WTC11 (cell line): ENCODE measurements around the gene CELSR3. TPM values are rescaled to one million over a fixed set of nuclear protein-coding genes. Genes with fewer than 3 reads are reported as not detected.
A peak's percentile ranks its signal among the peaks of the same experiment; 100 is the strongest.

ENCODE experiments used
- AR ChIP-seq: fragments of 250-450 bp; sonication (Bioruptor Pico); IDR thresholded peaks from 2 replicates; pipeline ENCODE4 v1.9.0; 2021; ENCODE audit warnings: mild to moderate bottlenecking
- CBFB ChIP-seq: sonication (generic); formaldehyde crosslinking; IDR thresholded peaks from 2 replicates; pipeline ENCODE4 v1.8.1; 2022; ENCODE audit warnings: mild to moderate bottlenecking, low read depth, missing genetic modification reagents
- CREM ChIP-seq: sonication (generic); formaldehyde crosslinking; IDR thresholded peaks from 2 replicates; pipeline ENCODE4 v1.8.1; 2022; ENCODE audit warnings: mild to moderate bottlenecking, missing genetic modification reagents, moderate library complexity
- ELF4 ChIP-seq: sonication (generic); formaldehyde crosslinking; IDR thresholded peaks from 2 replicates; pipeline ENCODE4 v1.8.1; 2022; ENCODE audit warnings: low read depth, mild to moderate bottlenecking, moderate library complexity, missing genetic modification reagents
- ETV6 ChIP-seq: sonication (generic); formaldehyde crosslinking; IDR thresholded peaks from 2 replicates; pipeline ENCODE4 v1.8.1; 2022; ENCODE audit warnings: mild to moderate bottlenecking, missing genetic modification reagents
- GABPB1 ChIP-seq: sonication (generic); formaldehyde crosslinking; IDR thresholded peaks from 2 replicates; pipeline ENCODE4 v1.8.1; 2023; ENCODE audit warnings: mild to moderate bottlenecking, missing genetic modification reagents
- JUN ChIP-seq: sonication (generic); formaldehyde crosslinking; IDR thresholded peaks from 2 replicates; pipeline ENCODE4 v1.8.0; 2023; ENCODE audit warnings: mild to moderate bottlenecking, missing genetic modification reagents
- MXD4 ChIP-seq: fragments of 250-450 bp; sonication (Bioruptor Pico); IDR thresholded peaks from 2 replicates; pipeline ENCODE4 v1.8.0; 2021; ENCODE audit warnings: mild to moderate bottlenecking, moderate library complexity, borderline replicate concordance
- NFE2L1 ChIP-seq: sonication (generic); formaldehyde crosslinking; IDR thresholded peaks from 2 replicates; pipeline ENCODE4 v1.8.1; 2023; ENCODE audit warnings: missing genetic modification reagents
- NFYB ChIP-seq: sonication (generic); formaldehyde crosslinking; conservative IDR thresholded peaks from 2 replicates; pipeline ENCODE4 v1.8.0; 2022; ENCODE audit warnings: low read depth, missing genetic modification reagents
- NR1H2 ChIP-seq: sonication (generic); formaldehyde crosslinking; IDR thresholded peaks from 2 replicates; pipeline ENCODE4 v1.9.0; 2021; ENCODE audit warnings: mild to moderate bottlenecking, moderate library complexity, missing genetic modification reagents
- NR3C1 ChIP-seq: sonication (generic); formaldehyde crosslinking; conservative IDR thresholded peaks from 2 replicates; pipeline ENCODE4 v1.8.1; 2023; ENCODE audit warnings: low read depth, mild to moderate bottlenecking, missing genetic modification reagents
- PREB ChIP-seq: sonication (generic); formaldehyde crosslinking; IDR thresholded peaks from 2 replicates; pipeline ENCODE4 v1.8.1; 2022; ENCODE audit warnings: mild to moderate bottlenecking, missing genetic modification reagents, moderate library complexity, borderline replicate concordance
- SMAD3 ChIP-seq: sonication (generic); formaldehyde crosslinking; IDR thresholded peaks from 2 replicates; pipeline ENCODE4 v1.8.0; 2022; ENCODE audit warnings: missing genetic modification reagents, mild to moderate bottlenecking, borderline replicate concordance
- SP1 ChIP-seq: sonication (generic); formaldehyde crosslinking; conservative IDR thresholded peaks from 2 replicates; pipeline ENCODE4 v1.8.1; 2022; ENCODE audit warnings: missing genetic modification reagents
- STAT6 ChIP-seq: sonication (generic); formaldehyde crosslinking; conservative IDR thresholded peaks from 2 replicates; pipeline ENCODE4 v1.8.1; 2023; ENCODE audit warnings: mild to moderate bottlenecking, low read depth, missing genetic modification reagents, moderate library complexity
- TEAD1 ChIP-seq: sonication (generic); formaldehyde crosslinking; IDR thresholded peaks from 2 replicates; pipeline ENCODE4 v1.8.0; 2022; ENCODE audit warnings: mild to moderate bottlenecking, missing genetic modification reagents
- TP53 ChIP-seq: sonication (generic); formaldehyde crosslinking; IDR thresholded peaks from 2 replicates; pipeline ENCODE4 v1.8.1; 2023; ENCODE audit warnings: mild to moderate bottlenecking, missing genetic modification reagents
- ZNF121 ChIP-seq: sonication (generic); formaldehyde crosslinking; IDR thresholded peaks from 2 replicates; pipeline ENCODE4 v1.8.0; 2023; ENCODE audit warnings: missing genetic modification reagents
- ZNF317 ChIP-seq: sonication (generic); formaldehyde crosslinking; IDR thresholded peaks from 2 replicates; pipeline ENCODE4 v1.8.1; 2023; ENCODE audit warnings: low read depth, mild to moderate bottlenecking, moderate library complexity, missing genetic modification reagents, borderline replicate concordance
- ZNF416 ChIP-seq: fragments of 250-450 bp; sonication (Bioruptor Pico); IDR thresholded peaks from 2 replicates; pipeline ENCODE4 v1.9.0; 2021; ENCODE audit warnings: mild to moderate bottlenecking, inconsistent platforms
- ZSCAN18 ChIP-seq: fragments of 250-450 bp; sonication (Bioruptor Pico); IDR thresholded peaks from 2 replicates; pipeline ENCODE4 v2.1.2; 2022; ENCODE audit warnings: mild to moderate bottlenecking, moderate library complexity
- total RNA-seq: library from RNA; stranded (reverse); gene quantifications from 3 replicates; pipeline ENCODE4 v1.2.3, GENCODE V29; 2021
- TF ChIP-seq, protein P1 (sequence below): sonication (generic); formaldehyde crosslinking; IDR thresholded peaks from 2 replicates; pipeline ENCODE4 v1.8.1; 2023; ENCODE audit warnings: mild to moderate bottlenecking, missing genetic modification reagents, moderate library complexity
- TF ChIP-seq, protein P2 (sequence below): sonication (generic); formaldehyde crosslinking; IDR thresholded peaks from 2 replicates; pipeline ENCODE4 v1.8.1; 2023; ENCODE audit warnings: mild to moderate bottlenecking, missing genetic modification reagents
- TF ChIP-seq, protein P3 (sequence below): sonication (generic); formaldehyde crosslinking; IDR thresholded peaks from 2 replicates; pipeline ENCODE4 v1.8.0; 2022; ENCODE audit warnings: mild to moderate bottlenecking, missing genetic modification reagents

The CELSR3 gene
- total RNA-seq, 1 experiment from 2014 or later = 27.9 TPM

DNA sequence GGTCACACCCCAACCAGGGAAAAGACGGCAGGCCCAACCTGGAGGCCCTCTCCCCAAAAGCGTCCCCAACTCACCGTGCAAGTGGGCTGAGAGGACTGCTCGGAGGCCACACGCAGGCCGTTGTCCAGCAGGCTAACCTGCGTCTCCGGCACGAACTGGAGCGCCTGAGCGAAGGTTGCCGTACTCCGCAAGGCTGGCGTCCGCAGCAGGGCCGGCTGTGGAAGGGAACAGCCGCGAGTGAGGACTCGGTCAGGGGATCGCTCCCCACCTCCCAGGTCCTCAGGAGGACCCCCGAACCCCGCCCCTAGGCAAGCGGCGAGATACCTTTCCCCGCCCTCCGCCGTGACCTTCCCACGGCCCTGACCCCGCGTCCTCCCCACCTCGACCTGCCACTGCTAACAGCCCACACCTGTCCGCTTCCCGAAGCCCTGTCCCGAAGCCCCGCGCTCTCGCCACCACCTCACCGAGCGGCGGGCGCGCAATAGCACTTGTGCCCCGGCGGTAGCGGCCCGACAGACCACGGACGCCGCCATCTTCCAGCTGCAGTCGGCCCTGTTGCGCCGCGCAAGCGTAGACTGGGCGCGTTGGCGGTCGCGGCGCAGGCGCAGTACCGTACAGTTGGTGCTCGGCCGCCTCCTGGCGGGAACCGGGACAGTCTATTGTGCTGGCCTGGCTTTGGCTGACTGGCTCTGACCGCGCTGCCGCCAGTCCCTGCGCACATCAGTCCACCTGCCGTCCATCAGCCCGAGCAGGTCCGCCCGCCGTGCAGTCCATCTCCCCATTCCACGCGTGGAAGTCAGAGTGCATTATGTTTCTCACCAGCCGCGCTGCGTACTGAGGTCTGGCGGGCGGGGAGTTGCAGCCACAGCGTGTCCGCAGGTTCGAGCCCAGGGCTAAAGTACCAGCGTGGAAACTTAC is 53.3 kb downstream of the CELSR3 start, which contains the start of gene UQCRC1 (continued):
- TF ChIP-seq, protein P1, sequence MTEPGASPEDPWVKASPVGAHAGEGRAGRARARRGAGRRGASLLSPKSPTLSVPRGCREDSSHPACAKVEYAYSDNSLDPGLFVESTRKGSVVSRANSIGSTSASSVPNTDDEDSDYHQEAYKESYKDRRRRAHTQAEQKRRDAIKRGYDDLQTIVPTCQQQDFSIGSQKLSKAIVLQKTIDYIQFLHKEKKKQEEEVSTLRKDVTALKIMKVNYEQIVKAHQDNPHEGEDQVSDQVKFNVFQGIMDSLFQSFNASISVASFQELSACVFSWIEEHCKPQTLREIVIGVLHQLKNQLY (CRISPR knock-in tag) = peak; percentile 27; the same call in 1 of the 2 replicates
- TF ChIP-seq ZNF121 (CRISPR knock-in tag) = peak; percentile 63
- no peak for TF ChIP-seq MXD4 (CRISPR knock-in tag)
- TF ChIP-seq SMAD3 (CRISPR knock-in tag) = no peak; the same call in 1 of the 2 replicates
- peak; percentile 90 for TF ChIP-seq SP1 (CRISPR knock-in tag)
- TF ChIP-seq GABPB1 = peak; percentile 74; the same call in 1 of the 2 replicates
- peak; percentile 78; the same call in 1 of the 2 replicates for TF ChIP-seq CBFB (CRISPR knock-in tag)
- TF ChIP-seq ZSCAN18 (CRISPR knock-in tag) = no peak
- TF ChIP-seq JUN (CRISPR knock-in tag) = 0 out of 2 replicates have a peak, but pooled peaks have one; percentile 19
- no peak for TF ChIP-seq STAT6
- TF ChIP-seq, protein P2, sequence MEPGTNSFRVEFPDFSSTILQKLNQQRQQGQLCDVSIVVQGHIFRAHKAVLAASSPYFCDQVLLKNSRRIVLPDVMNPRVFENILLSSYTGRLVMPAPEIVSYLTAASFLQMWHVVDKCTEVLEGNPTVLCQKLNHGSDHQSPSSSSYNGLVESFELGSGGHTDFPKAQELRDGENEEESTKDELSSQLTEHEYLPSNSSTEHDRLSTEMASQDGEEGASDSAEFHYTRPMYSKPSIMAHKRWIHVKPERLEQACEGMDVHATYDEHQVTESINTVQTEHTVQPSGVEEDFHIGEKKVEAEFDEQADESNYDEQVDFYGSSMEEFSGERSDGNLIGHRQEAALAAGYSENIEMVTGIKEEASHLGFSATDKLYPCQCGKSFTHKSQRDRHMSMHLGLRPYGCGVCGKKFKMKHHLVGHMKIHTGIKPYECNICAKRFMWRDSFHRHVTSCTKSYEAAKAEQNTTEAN (CRISPR knock-in tag) = peak; percentile 67
- TF ChIP-seq CREM (CRISPR knock-in tag) = peak; percentile 84; the same call in 1 of the 2 replicates
- TF ChIP-seq TEAD1 (CRISPR knock-in tag) = peak; percentile 93
- TF ChIP-seq PREB (CRISPR knock-in tag) = no peak
- no peak for TF ChIP-seq NR1H2
- no peak for TF ChIP-seq AR
- no peak for TF ChIP-seq NR3C1 (CRISPR knock-in tag)
- 0 out of 2 replicates have a peak, but pooled peaks have one; percentile 4 for TF ChIP-seq NFYB (CRISPR knock-in tag)
- no peak for TF ChIP-seq ELF4 (CRISPR knock-in tag)
- TF ChIP-seq, protein P3, sequence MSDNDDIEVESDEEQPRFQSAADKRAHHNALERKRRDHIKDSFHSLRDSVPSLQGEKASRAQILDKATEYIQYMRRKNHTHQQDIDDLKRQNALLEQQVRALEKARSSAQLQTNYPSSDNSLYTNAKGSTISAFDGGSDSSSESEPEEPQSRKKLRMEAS = peak; percentile 77
- peak; percentile 62; the same call in 1 of the 2 replicates for TF ChIP-seq ZNF317 (CRISPR knock-in tag)
- peak; percentile 97 for TF ChIP-seq ETV6 (CRISPR knock-in tag)
- peak; percentile 55; the same call in 1 of the 2 replicates for TF ChIP-seq NFE2L1 (CRISPR knock-in tag)
- TF ChIP-seq ZNF416 = no peak
- peak; percentile 79 for TF ChIP-seq TP53 (CRISPR knock-in tag)
